HG02571 (cell line): Measurements from ENCODE around the gene OR6Q1.

ENCODE experiments used
- ATAC-seq: cut with Tn5 transposase; IDR thresholded peaks from one replicate; pipeline ENCODE4 v1.9.1; 2021; ENCODE audit warnings: mild to moderate bottlenecking, moderate library complexity; ENCODE audit not compliant: unreplicated experiment

The OR6Q1 gene

DNA sequence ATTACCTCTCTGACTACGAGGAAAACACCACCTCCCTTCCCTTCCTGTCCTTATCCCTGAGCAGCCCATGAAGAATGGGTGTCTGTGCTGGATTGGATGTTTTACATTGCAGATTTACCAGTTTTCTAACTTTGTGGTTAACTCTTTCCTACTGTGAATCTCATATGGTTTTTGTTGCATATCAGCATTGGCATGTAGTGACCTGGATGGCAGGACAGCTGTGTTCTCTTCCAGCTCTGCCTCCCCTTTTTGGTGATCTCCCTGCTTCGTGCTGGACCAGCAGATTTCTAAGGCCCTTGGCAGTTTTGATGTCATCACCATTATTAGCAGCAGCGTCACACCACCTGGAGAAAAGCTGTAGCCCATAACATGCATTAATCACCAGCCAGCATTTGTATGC, 26.7 kb downstream of the OR6Q1 start:
- no peak for ATAC-seq

DNA sequence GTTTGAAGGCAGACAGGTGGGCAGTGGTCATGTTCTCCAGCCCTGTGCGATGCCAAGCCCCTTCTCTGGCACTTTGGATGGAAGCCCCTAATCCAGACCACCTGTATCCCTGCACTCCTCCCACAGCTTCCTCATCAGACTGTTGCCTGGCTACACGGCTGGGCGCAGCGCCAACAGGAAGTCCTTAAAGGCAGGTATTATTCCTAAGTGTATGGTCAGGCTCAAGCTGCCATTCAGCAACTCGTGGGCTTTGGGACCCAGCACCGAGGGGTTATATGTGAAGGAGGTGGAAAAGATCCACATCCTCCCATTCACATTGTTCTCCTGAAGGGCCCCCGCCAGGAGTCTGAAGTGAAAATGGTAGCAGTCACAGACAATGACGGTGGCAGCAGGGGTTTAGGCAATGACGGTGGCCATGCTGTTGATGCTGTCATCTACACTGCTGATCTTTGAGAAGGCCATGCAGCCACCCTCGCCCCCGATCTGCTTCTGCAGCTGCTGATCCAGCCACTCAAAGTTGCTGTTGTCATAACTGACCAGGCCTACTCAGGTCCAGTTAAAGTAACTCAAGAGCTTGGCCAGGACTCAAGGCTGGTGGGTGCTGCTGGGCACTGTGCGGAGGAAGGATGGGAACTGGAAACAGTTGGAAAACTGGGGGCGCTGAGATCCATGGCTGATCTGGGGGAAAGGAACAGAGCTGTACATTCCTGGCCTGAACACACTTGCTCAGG, 27.7 kb downstream of the OR6Q1 start:
- ATAC-seq: no peak

DNA sequence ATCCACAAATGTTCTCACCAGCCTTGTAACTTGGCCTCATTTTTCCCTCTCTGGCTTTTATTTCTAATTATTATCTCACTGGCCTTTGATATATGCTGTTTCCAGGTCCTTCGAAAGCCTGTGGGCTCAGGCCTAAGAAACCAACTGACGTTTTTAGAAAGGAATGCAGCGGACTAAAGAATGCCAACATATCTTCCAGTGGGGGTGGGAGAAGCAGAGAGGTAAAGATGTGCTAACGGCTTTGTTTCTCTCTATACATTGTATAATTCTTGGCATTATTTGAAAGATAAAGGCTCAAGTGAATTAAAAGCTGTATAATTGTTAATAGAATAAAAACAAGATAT, 28.2 kb downstream of the OR6Q1 start:
- no peak for ATAC-seq

DNA sequence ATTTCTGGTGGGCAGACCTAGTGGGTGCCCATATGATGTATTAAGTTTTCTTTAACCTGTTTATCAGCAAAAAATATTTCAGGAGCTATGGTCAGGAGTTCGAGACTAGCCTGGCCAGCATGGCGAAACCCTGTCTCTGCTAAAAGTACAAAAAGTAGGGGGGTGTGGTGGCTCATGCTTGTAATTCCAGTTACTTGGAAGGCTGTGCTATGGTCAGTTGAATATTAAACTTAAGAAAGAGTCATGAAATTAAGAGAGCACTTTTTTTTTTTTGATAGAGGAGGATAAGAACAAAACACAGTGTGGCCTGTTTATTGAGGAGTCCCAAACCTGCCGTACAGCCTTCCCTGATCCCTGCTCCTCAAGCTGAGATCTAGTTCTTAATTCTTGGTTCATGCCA, 29.8 kb downstream of the OR6Q1 start:
- no peak for ATAC-seq

DNA sequence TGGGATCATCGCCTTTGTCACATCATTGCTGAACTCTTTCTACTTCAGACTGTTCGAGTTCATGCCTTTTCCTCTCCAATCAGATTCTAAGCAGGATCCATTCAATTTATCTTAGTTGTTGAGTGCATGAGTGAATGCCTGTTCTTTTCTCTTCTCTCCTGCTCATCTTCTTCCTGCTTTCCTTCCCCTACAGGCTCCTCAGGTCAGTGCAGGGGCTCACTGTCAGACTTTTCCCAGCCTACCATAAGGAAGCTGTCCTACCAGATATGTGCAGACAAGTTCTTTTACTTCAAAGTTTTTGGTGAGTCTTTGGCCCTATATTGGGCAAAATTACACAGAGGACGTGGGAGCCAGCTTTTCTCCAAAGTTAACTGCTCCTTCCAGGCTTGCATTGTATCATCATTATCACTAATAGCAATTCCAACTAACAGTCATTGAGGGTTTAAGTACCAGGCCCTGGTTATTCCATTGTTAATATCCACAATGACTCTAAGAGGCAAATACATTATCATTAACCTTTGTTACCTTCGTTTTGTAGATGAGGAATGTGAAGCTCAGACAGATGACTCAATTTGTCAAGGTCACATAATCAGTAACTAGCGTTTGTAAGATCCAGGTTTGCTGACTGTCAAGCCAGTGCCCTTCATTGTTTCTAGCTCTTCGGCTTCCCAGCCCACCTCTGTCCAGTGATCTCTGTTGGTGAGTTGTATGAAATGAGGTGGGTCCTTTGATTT, 30.4 kb downstream of the OR6Q1 start:
- ATAC-seq: no peak

DNA sequence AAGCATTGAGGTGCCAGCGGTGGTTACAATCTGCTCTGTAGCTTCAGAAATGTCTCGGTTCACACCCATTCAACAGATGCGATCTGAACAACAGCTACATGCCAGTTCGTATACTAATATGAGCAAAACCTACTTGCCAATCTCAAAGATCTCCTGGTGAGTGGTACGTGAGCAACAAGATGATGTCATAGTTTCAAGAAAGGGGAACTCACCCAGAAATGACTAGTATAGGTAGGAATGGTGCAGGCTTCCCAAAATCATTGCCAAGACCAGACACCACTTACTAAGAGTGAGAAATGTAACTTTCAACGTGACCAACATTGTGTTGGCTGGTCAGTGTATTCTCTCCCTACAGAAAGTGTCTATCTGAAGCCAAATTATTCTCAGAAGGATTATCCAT, 31.1 kb downstream of the OR6Q1 start:
- ATAC-seq: no peak

DNA sequence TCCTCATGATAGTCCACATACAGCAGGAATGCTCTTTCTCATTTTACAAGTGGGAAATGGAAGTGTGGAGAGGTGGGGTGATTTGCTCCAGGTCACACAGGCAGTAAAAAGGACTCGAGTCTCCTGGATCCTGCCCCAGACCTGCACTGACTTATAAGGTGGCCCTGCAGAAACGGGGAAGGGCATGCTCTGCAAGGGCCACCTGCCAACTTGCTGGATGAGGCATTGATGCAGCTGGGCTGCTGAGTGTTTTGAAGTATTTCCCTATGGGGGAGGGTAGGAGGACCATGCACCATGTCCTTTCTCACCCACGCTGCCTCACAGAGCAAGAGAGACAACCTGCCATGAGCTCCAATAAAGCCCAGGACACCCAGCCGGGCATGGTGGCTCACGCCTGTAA, 36.9 kb downstream of the OR6Q1 start:
- ATAC-seq: no peak

DNA sequence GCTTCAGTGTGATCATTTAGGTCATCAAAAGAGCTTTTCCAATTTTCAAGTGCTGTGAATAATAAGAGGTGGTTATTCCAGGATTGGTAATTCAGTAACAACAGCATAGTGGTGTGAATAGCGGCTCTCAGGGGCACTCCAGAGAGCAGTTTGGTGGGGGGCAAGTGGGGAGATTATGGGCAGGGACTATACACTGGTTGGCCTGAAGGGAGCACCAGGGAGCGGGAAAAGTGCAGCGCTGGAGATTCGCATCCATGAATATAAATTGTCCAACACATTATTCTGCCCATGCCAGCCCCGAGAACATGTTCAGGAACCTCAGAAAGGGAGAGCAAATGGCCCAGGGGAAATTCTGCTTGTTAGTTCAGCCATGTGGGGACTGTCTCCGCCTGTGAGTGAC, 37.9 kb downstream of the OR6Q1 start:
- no peak for ATAC-seq

DNA sequence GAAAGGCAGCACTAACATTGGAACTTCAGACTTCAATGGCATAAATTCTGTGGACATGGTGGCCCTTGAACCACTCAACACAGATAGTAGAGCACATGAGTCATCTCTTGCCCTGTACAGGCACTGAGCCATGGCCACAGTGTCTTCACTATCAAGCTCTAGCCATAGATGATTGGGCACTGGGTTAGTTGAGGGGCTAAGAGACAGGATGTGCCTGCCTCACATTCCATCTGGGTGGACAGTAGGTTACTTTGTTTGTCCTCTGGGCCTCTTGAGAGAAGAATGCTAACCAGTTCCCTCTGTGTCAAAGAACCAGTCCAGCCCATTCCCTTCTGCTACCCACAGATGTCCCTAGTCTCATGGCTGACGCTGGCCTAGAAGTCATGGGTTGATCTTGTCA, 39.8 kb downstream of the OR6Q1 start:
- ATAC-seq: no peak

DNA sequence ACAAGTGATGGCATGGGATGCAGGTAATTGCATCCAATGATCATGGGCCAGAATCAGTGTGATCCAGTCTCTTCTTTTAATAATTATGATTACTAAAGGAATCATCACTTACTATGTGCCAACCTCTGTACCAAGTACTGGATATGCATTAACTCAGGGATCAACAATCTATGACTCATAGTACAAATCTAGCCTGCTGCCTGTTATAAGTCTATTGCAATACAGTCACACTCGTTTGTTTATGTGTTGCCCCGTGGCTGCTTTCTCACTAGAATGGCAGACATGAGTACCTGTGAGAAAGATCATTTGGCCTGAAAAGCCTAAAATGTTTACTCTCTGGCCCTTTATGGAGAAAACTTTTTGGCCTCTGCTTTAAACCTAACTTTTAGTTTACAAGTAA, 45.0 kb downstream of the OR6Q1 start:
- ATAC-seq: no peak
